Stimulated activated CD4-positive, alpha-beta T cell treated with anti-CD3 and anti-CD28 coated beads, Interleukin-12 subunit alpha, Interleukin-12 subunit beta, amount 100 ng/mL, for 4 hours (primary cell): ENCODE results near the gene SCT.

Source experiments
- DNase-seq: peaks from one replicate; pipeline ENCODE4 v3.0.0-alpha.2; 2020

SCT gene

GRCh38 chr11:643366-643765 lies 16.4 kb upstream of the SCT start:
- no peak for DNase-seq

- DNase-seq: no peak
Measured at GRCh38 chr11:641806-642370, 14.9 kb upstream of the SCT start.

- no peak for DNase-seq
Measured at GRCh38 chr11:640021-640706, 13.2 kb upstream of the SCT start.

GRCh38 chr11:639332-639955 lies 12.5 kb upstream of the SCT start:
- DNase-seq: no peak

- DNase-seq: no peak
Measured at GRCh38 chr11:638631-639331, 11.8 kb upstream of the SCT start.

GRCh38 chr11:637593-638521 lies 10.9 kb upstream of the SCT start:
- no peak for DNase-seq

- DNase-seq: no peak
Measured at GRCh38 chr11:637333-637592, 10.3 kb upstream of the SCT start.

GRCh38 chr11:636511-637332 lies 9.7 kb upstream of the SCT start, which contains the start of gene DRD4:
DRD4 (plus strand) TSS chr11:637269; CDS start chr11:637305, 36 bp downstream.
- DNase-seq: no peak

GRCh38 chr11:635945-636510 lies 9.0 kb upstream of the SCT start:
- no peak for DNase-seq

- no peak for DNase-seq
Measured at GRCh38 chr11:630871-631270, 3.9 kb upstream of the SCT start.

GRCh38 chr11:629237-629583 lies 2.2 kb upstream of the SCT start:
- no peak for DNase-seq

- DNase-seq: no peak
Measured at GRCh38 chr11:628056-628455, 1.1 kb upstream of the SCT start.

GRCh38 chr11:627308-627576 lies 261 bp upstream of the SCT start:
- DNase-seq: no peak

- no peak for DNase-seq
Measured at GRCh38 chr11:625636-626268, 1.2 kb downstream of the SCT start.

GRCh38 chr11:624705-625635 lies 2.0 kb downstream of the SCT start, which contains the start of gene CDHR5:
CDHR5 (minus strand) TSS chr11:624955; CDS start chr11:624902, 53 bp downstream.
- no peak for DNase-seq

GRCh38 chr11:623999-624704 lies 2.8 kb downstream of the SCT start:
- DNase-seq: no peak

GRCh38 chr11:623349-623869 lies 3.6 kb downstream of the SCT start:
- no peak for DNase-seq

GRCh38 chr11:621838-622237 lies 5.1 kb downstream of the SCT start:
- no peak for DNase-seq
